Transverse colon (tissue), 4 donors: Measurements from ENCODE around the gene RHCG. TPM values are rescaled to one million over a fixed set of nuclear protein-coding genes. Genes with fewer than 3 reads are reported as not detected.

Experiments used
- DNase-seq: peaks from one replicate; pipeline ENCODE4 v3.0.0-alpha.2; 2019
- H3K27ac ChIP-seq, 4 donors: fragments of 200-600 bp; sonication (generic); 2 replicates each; pipeline ENCODE4 v1.5.1; 2016 to 2018; ENCODE audit warnings: inconsistent platforms in 4 of 4
- H3K27me3 ChIP-seq: fragments of 200-600 bp; sonication (generic); 2 replicates; pipeline ENCODE4 v1.5.1; 2017; ENCODE audit warnings: inconsistent platforms
- H3K36me3 ChIP-seq, 4 donors: fragments of 200-600 bp; sonication (generic); 2 replicates each; pipeline ENCODE4 v1.5.1; 2017 to 2019; ENCODE audit warnings: inconsistent platforms in 4 of 4
- H3K4me1 ChIP-seq, 4 donors: fragments of 200-600 bp; sonication (generic); 2 replicates each; pipeline ENCODE4 v1.5.1; 2017 to 2020; ENCODE audit warnings: inconsistent platforms in 4 of 4
- H3K4me3 ChIP-seq, 4 donors: fragments of 200-600 bp; sonication (generic); 1 replicate in 1 of 4; 2 replicates in 3 of 4; pipeline versions ENCODE4 v1.5.1 to v1.6.1; 2017 to 2019; ENCODE audit warnings: inconsistent platforms in 4 of 4
- H3K9me3 ChIP-seq, 2 donors: fragments of 200-600 bp; sonication (generic); 2 replicates each; pipeline ENCODE4 v1.5.1; 2017 to 2019; ENCODE audit warnings: inconsistent platforms in 2 of 2
- CTCF ChIP-seq, 5 experiments: fragments of 200-600 bp in 3 of 5; fragments of 450-650 bp in 2 of 5; sonication (generic) in 3 of 5; IDR thresholded peaks; 1 replicate in 2 of 5; 2 replicates in 3 of 5; pipeline ENCODE4 v1.5.1; 2016 to 2017; ENCODE audit warnings: antibody characterized with exemption in 5 of 5, inconsistent platforms in 3 of 5, mild to moderate bottlenecking in 2 of 5, moderate library complexity in 1 of 5
- EP300 ChIP-seq: sonication (generic); formaldehyde crosslinking; IDR thresholded peaks from one replicate; pipeline ENCODE4 v1.6.1; 2017; ENCODE audit warnings: antibody characterized with exemption, low read depth
- POLR2A ChIP-seq: fragments of 450-650 bp; IDR thresholded peaks from one replicate; pipeline ENCODE4 v1.6.1; 2016; ENCODE audit warnings: antibody characterized with exemption, mild to moderate bottlenecking, moderate library complexity
- POLR2AphosphoS5 ChIP-seq, 3 donors: sonication (generic); formaldehyde crosslinking; IDR thresholded peaks; one replicate each; pipeline ENCODE4 v1.6.1; 2016; ENCODE audit warnings: antibody characterized with exemption in 3 of 3
- WGBS, 2 donors: methylation state at CpG; one replicate each; pipeline ENCODE4 v1.1.5; 2018; ENCODE audit warnings: low coverage in 1 of 2; 5-methylcytosine and 5-hydroxymethylcytosine counted together
- in situ Hi-C, 4 donors: fragments of 200-750 bp; cut with MboI; loops; one replicate each; pipeline versions ENCODE4 v1.15.0 to v1.15.1; 2017; ENCODE audit warnings: low sequenced_read_pairs in 3 of 4, low pct_ligation_motif_present in 1 of 4, low pct_unique_long_range_greater_than_20kb in 1 of 4
- intact Hi-C: fragments of 100-400 bp; cut with DNase I; formaldehyde crosslinking; loops from one replicate; pipeline ENCODE4 v1.15.1; 2023; ENCODE audit warnings: low total_unique reads
- total RNA-seq, 4 donors: library from RNA; depleted of rRNA; stranded (reverse); fragments of >200 nt; gene quantifications; one replicate each; pipeline ENCODE4 v1.1.0, GENCODE V29; 2016

Gene RHCG
- total RNA-seq, 4 donors from 2014 or later: 0.41 TPM; not detected in 3

- in situ Hi-C loops: no loop called here
- no peaks in the 10 kb centered on the region for H3K36me3 ChIP-seq
- no peaks in the 10 kb centered on the region for H3K27me3 ChIP-seq
- intact Hi-C loops: no loop called here
- no peak overlapping the region for H3K27ac ChIP-seq
- no peaks in the 10 kb centered on the region for H3K9me3 ChIP-seq
- 91 to 100% methylated on average over 3 to 8 of the region's 8 CpGs for WGBS, 2 donors
- TF ChIP-seq CTCF (IDR thresholded peaks at IDR 0.05): no peak
- TF ChIP-seq POLR2A: no peak
- no peak for TF ChIP-seq EP300
- TF ChIP-seq POLR2AphosphoS5 (IDR thresholded peaks at IDR 0.05): no peak
- no peak for DNase-seq
- no peaks in the 10 kb centered on the region for H3K4me1 ChIP-seq
- H3K4me3 ChIP-seq: no peak overlapping the region
Observed at GRCh38 chr15:89463113-89463512, 33.3 kb downstream of the RHCG start.

- H3K4me1 ChIP-seq: no peaks in the 10 kb centered on the region
- no peak overlapping the region for H3K4me3 ChIP-seq
- H3K9me3 ChIP-seq: no peaks in the 10 kb centered on the region
- in situ Hi-C loops (no loop called here), intact Hi-C loops (no loop called here)
- DNase-seq: no peak
- no peak overlapping the region for H3K27ac ChIP-seq
- 81 to 86% methylated on average over 1 to 9 of the region's 9 CpGs for WGBS, 2 donors
- H3K36me3 ChIP-seq: no peaks in the 10 kb centered on the region
- TF ChIP-seq EP300: no peak
- no peak for TF ChIP-seq CTCF (IDR thresholded peaks at IDR 0.05)
- no peak for TF ChIP-seq POLR2AphosphoS5 (IDR thresholded peaks at IDR 0.05)
- TF ChIP-seq POLR2A: no peak
- H3K27me3 ChIP-seq: no peaks in the 10 kb centered on the region
Observed at GRCh38 chr15:89462198-89462912, 34.0 kb downstream of the RHCG start.

- no peaks in the 10 kb centered on the region for H3K4me1 ChIP-seq
- no peaks in the 10 kb centered on the region for H3K36me3 ChIP-seq
- 76 to 100% methylated on average over 2 to 4 of the region's 4 CpGs for WGBS, 2 donors
- no peaks in the 10 kb centered on the region for H3K9me3 ChIP-seq
- DNase-seq: no peak
- in situ Hi-C loops (no loop called here), intact Hi-C loops (no loop called here)
- no peak overlapping the region for H3K27ac ChIP-seq
- no peaks in the 10 kb centered on the region for H3K27me3 ChIP-seq
- TF ChIP-seq POLR2AphosphoS5 (IDR thresholded peaks at IDR 0.05): no peak
- no peak for TF ChIP-seq CTCF (IDR thresholded peaks at IDR 0.05)
- TF ChIP-seq EP300: no peak
- no peak for TF ChIP-seq POLR2A
- no peak overlapping the region for H3K4me3 ChIP-seq
Observed at GRCh38 chr15:89461386-89461785, 35.0 kb downstream of the RHCG start.

GRCh38 chr15:89460048-89460447 is 36.3 kb downstream of the RHCG start:
- WGBS, 2 donors: 64% methylated on average over 2 of the region's 2 CpGs; no CpG with 5 or more reads in 1 of the 2 donors
- no peaks in the 10 kb centered on the region for H3K36me3 ChIP-seq
- no peak overlapping the region for H3K27ac ChIP-seq
- H3K27me3 ChIP-seq: no peaks in the 10 kb centered on the region
- no peak for DNase-seq
- intact Hi-C loops (no loop called here), in situ Hi-C loops (no loop called here)
- no peaks in the 10 kb centered on the region for H3K4me1 ChIP-seq
- no peaks in the 10 kb centered on the region for H3K9me3 ChIP-seq
- no peak overlapping the region for H3K4me3 ChIP-seq
- TF ChIP-seq POLR2AphosphoS5 (IDR thresholded peaks at IDR 0.05): no peak
- no peak for TF ChIP-seq EP300
- TF ChIP-seq POLR2A: no peak
- no peak for TF ChIP-seq CTCF (IDR thresholded peaks at IDR 0.05)
